Measurements from ENCODE around the gene TEDC1.
A peak's percentile ranks its signal among the peaks of the same experiment; 100 is the strongest.

Gene TEDC1

DNA sequence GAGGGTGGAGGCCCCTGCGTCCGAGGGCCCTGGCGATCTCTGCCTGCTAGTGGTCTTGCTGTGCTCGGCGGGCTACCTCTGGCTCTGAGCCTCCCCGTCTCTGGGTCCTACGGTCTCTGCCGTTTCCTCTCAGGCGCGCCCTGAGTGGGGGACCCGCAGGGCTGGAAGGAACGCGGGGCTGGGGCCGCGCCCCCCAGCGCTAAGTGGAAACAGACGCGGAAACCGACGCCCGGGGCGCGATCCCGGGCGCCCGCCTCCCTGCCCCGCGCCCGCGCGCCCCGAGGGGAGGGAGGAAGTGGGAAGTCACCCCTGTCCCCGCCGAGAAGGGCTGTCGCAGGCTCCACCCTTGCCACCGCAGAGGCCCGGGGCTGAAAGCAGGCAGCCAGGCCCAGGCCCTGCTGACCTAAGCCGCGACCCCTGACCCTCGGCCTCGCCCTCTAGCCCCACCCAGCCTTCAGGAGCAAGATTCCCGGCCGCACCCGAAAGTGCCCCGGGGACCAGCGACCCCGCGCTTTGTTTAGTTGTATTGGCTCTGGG, 3.5 kb upstream of the TEDC1 start:
- TF ChIP-seq, protein P1, sequence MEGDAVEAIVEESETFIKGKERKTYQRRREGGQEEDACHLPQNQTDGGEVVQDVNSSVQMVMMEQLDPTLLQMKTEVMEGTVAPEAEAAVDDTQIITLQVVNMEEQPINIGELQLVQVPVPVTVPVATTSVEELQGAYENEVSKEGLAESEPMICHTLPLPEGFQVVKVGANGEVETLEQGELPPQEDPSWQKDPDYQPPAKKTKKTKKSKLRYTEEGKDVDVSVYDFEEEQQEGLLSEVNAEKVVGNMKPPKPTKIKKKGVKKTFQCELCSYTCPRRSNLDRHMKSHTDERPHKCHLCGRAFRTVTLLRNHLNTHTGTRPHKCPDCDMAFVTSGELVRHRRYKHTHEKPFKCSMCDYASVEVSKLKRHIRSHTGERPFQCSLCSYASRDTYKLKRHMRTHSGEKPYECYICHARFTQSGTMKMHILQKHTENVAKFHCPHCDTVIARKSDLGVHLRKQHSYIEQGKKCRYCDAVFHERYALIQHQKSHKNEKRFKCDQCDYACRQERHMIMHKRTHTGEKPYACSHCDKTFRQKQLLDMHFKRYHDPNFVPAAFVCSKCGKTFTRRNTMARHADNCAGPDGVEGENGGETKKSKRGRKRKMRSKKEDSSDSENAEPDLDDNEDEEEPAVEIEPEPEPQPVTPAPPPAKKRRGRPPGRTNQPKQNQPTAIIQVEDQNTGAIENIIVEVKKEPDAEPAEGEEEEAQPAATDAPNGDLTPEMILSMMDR (IDR thresholded peaks at IDR 0.05; ENCODE audit: control extremely low read depth, extremely low read depth, low read depth, missing control alignments): no peak
- peak; percentile 60 for DNase-seq (ENCODE audit: extremely low spot score)
- CTCF ChIA-PET: no interaction called here
- POLR2A ChIA-PET: no interaction called here

DNA sequence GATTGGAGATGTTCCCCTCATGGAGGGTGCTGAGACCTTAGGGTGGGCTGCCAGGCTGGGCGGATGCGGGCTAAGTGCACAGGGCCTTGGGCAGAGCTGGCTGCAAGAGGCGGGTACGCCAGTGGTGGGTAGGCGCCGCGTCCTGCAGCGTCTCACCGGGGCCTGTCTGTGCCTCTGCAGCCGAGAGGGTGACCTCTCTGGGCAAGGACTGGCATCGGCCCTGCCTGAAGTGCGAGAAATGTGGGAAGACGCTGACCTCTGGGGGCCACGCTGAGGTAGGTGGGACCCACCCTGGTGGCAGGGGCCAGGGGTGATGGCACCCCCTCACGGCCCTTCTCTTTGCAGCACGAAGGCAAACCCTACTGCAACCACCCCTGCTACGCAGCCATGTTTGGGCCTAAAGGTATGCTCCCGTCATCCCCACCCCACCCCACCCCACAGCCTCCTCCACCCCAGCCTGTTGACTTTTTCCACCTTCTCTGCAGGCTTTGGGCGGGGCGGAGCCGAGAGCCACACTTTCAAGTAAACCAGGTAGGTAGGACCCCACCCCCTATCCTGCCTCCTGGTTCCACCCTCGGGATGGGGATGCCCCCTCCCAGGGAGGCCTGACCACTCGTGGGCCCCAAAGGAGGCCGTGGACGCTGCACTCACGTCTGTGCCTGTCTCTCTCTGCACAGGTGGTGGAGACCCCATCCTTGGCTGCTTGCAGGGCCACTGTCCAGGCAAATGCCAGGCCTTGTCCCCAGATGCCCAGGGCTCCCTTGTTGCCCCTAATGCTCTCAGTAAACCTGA, 2.9 kb upstream of the TEDC1 start:
- POLR2A ChIA-PET: interaction anchor here (1.9 kb wide), 1 partner anchor 7 kb away, joined by 10 read pairs; no protein-coding TSS in a partner anchor
- DNase-seq (ENCODE audit: extremely low spot score): no peak
- TF ChIP-seq, protein P1 (IDR thresholded peaks at IDR 0.05; ENCODE audit: control extremely low read depth, extremely low read depth, low read depth, missing control alignments): no peak
- CTCF ChIA-PET: interaction anchor here (1.3 to 6.9 kb wide), 9 partner anchors 6 to 125 kb away, joined by 3 to 96 read pairs (median 8); no protein-coding TSS in a partner anchor

DNA sequence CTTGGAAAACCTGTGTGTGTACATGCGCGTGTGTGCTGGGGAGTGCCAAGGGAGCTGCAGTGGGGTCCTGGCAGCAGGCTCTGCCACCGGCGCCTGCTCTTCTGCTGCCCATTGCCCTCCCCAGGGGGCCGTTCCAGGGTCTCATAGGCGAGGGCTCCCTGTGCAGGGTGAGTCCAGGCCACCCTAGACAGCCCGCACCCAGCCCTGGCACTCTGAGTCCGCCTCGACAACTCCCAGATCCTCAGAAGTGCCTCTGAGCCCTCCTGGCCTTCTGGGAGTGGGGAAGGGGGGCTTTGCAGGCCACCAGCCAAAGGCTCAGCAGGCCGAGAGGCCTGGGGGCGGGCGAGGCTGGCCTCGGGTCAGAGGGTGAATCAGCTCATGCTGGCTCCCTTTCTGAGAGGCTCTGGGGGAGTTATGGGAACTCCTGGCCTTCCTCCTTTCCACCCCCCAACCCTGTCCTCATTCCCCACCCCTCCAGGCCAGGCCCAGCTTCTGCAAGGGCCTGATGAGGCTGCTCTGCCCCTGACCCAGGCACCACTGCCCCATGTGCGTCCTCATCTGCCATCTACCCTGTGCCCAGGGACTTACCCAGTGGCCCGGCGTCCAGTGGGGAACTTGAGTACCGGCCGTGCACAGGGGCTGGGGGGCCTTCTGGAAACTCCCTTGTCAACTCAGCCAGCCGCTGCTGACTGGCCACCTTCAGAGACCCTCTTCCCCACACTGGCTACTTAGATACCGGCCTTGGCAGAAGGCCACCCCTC, 2.1 kb upstream of the TEDC1 start:
- DNase-seq (ENCODE audit: extremely low spot score): no peak
- CTCF ChIA-PET: interaction anchor here (0.8 to 6.9 kb wide), 31 partner anchors 7 to 929 kb away, joined by 3 to 96 read pairs (median 5); partner anchors contain the start of gene BRF1
- TF ChIP-seq, protein P1 (IDR thresholded peaks at IDR 0.05; ENCODE audit: control extremely low read depth, extremely low read depth, low read depth, missing control alignments): no peak
- POLR2A ChIA-PET: interaction anchor here (1.1 to 1.9 kb wide), 2 partner anchors 8 to 188 kb away, joined by 4 to 10 read pairs; partner anchors contain the start of gene BRF1

DNA sequence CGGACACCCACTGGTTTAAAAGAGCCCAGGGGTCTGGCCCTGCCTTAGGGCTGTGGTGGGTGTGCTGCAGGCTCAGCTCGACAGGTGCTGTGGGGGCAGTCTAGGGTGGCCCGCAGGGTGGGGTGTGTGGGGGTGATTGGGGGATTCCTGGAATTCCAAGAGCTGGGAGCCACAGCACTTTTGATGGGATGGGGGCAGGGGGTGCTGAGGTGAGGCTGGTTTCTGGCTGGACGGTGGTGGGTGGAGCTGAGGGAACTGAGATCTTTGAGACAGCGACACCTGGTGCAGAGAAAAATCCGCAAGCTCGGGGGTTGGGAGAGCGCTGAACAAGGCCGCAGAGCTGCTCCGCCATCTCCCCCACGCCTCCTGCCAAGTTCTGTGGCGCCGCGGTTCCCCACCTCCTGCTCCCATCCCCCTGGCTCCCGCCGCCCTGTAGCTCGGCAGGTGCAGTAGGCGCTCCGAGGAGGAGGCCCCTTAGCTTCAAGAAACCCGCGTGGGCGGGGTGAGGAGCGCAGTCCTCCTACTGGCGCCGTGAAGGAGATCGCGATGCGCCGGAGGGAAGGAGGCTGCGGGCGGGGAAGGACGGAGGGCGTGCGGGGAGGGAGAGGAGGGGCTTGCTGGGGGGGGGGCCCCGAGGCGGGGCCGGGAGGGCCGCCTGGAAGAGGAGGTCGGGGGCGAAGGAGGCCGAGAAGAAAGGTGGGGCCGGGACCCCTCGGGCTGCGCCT, 1.3 kb upstream of the TEDC1 start:
- ChIA-PET CTCF (interaction anchor here (0.7 to 6.9 kb wide), 41 partner anchors 8 to 928 kb away, joined by 3 to 96 read pairs (median 4); partner anchors contain the start of genes BRF1 and PACS2), POLR2A (interaction anchor here (0.7 to 1.9 kb wide), 3 partner anchors 9 to 886 kb away, joined by 3 to 10 read pairs (median 4); partner anchors contain the start of gene BRF1)
- TF ChIP-seq, protein P1 (IDR thresholded peaks at IDR 0.05; ENCODE audit: control extremely low read depth, extremely low read depth, low read depth, missing control alignments): peak; percentile 66
- peak; percentile 81 for DNase-seq (ENCODE audit: extremely low spot score)

DNA sequence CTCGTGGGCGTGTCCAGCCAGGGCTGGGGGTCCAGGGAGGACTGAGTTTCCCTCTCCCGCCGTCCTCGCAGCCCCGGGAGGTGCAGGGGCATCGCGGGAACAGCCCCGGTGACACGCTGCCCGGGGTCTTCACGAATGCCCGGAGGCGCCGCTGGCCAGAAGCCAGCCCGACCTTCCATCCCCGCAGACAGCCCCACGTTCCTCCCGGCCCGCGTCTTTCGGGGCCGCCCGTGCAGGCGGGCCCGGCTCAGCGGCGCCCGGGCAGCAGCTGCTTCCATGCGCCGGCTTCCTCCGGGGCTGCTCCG, 827 bp upstream of the TEDC1 start:
- ChIA-PET POLR2A (interaction anchor here (1.1 to 1.9 kb wide), 2 partner anchors 9 to 189 kb away, joined by 4 to 10 read pairs; partner anchors contain the start of gene BRF1), CTCF (interaction anchor here (0.7 to 6.9 kb wide), 35 partner anchors 8 to 928 kb away, joined by 3 to 96 read pairs (median 5); partner anchors contain the start of genes BRF1 and PACS2)
- TF ChIP-seq, protein P1 (IDR thresholded peaks at IDR 0.05; ENCODE audit: control extremely low read depth, extremely low read depth, low read depth, missing control alignments): no peak
- DNase-seq (ENCODE audit: extremely low spot score): no peak
